Progenitor cell of endocrine pancreas (in vitro differentiated cells): ENCODE measurements around the gene COG4. TPM values are rescaled to one million over a fixed set of nuclear protein-coding genes. Genes with fewer than 3 reads are reported as not detected.

Experiments used
- DNase-seq: peaks from one replicate; pipeline ENCODE4 v3.0.0; 2021; ENCODE audit warnings: low spot score; ENCODE audit not compliant: unreplicated experiment
- H3K27ac Mint-ChIP-seq: 2 replicates; pipeline ENCODE4 v1.8.0; 2021; ENCODE audit warnings: mild to moderate bottlenecking, moderate library complexity, mixed read lengths
- H3K27me3 Mint-ChIP-seq: 2 replicates; pipeline ENCODE4 v1.8.0; 2021; ENCODE audit warnings: mixed read lengths
- H3K36me3 Mint-ChIP-seq: 2 replicates; pipeline ENCODE4 v1.8.0; 2022; ENCODE audit warnings: mixed read lengths; ENCODE audit not compliant: insufficient read depth
- H3K4me1 Mint-ChIP-seq: 2 replicates; pipeline ENCODE4 v1.8.0; 2021; ENCODE audit warnings: low read depth, mixed read lengths
- H3K4me3 Mint-ChIP-seq: 2 replicates; pipeline ENCODE4 v1.8.0; 2021; ENCODE audit warnings: low read depth, mild to moderate bottlenecking, moderate library complexity, mixed read lengths
- H3K9me3 Mint-ChIP-seq: 2 replicates; pipeline ENCODE4 v1.8.0; 2021; ENCODE audit warnings: low read depth, mixed read lengths
- CTCF ChIP-seq: fragments of 200-600 bp; sonication (generic); IDR thresholded peaks from one replicate; pipeline ENCODE4 v1.5.0; 2021; ENCODE audit warnings: antibody characterized with exemption, mild to moderate bottlenecking; ENCODE audit not compliant: unreplicated experiment
- total RNA-seq: library from RNA; stranded (reverse); gene quantifications from 2 replicates; pipeline ENCODE4 v1.2.1, GENCODE V29; 2021

COG4 gene
- total RNA-seq, 1 donor from 2014 or later, result 75.9 TPM

DNA sequence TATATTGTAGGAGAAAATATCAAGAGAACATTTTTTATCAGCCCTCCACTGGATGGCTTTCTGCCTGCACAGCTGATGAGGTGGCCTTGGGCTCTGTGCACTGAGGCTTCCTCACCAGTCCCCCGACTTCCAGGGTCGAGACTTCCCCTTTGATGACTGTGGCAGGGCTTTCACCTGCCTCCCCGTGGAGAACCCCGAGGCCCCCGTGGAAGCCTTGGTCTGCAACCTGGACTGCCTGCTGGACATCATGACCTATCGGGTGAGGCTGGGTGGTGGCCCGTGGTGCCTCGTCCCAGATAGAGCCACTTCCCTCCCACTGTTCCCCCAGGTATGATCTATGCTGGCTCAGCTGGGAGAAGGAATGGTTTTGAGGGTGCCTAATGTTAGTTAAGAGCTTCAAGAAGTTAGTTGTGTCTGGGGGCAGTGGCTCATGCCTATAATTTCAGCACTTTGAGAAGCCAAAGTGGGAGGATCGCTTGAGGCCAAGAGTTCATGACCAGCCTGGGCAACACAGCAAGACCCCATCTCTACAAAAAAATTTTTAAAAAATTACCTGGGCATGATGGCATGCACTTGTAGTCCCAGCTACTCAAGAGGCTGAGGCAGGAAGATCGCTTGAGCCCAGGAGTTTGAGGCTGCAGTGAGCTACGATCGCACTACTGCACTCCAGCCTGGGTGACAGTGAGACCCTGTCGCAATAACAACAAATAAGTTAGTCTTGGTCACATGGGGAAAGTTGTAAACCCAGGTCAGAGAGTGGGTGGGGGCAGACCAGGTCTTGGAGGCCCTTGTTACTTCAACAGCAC lies 57.2 kb downstream of the COG4 start:
- H3K4me1 Mint-ChIP-seq, result peaks cover 2% of the 10 kb centered on the region
- H3K27me3 Mint-ChIP-seq, result no peaks in the 10 kb centered on the region
- no peak overlapping the region for H3K4me3 Mint-ChIP-seq
- no peak for DNase-seq
- peak overlapping the region; percentile 42 for H3K27ac Mint-ChIP-seq
- no peaks in the 10 kb centered on the region for H3K36me3 Mint-ChIP-seq
- H3K9me3 Mint-ChIP-seq, result no peaks in the 10 kb centered on the region
- no peak for TF ChIP-seq CTCF

DNA sequence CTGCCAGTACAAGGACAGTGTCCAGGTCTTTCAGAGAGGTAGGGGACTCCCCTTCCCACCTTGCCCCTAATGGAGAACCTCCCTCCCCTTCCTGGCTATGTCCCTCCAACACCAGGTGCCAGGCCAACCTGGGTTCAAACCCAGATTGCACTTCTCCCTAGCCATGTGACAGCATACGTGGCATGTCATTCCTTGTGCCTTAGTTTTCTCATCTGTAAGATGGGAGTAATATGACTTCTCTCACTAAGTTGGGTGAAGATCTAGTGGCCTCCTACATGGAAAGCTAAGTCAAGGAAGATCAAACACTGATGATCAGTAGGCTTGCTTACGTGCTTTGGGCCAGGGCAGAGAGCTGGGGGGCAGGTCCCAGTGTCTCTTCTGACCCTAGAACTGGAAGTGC lies 60.1 kb downstream of the COG4 start:
- no peaks in the 10 kb centered on the region for H3K36me3 Mint-ChIP-seq
- no peaks in the 10 kb centered on the region for H3K9me3 Mint-ChIP-seq
- H3K27me3 Mint-ChIP-seq, result no peaks in the 10 kb centered on the region
- H3K4me1 Mint-ChIP-seq, result no peaks in the 10 kb centered on the region
- no peak for DNase-seq
- H3K27ac Mint-ChIP-seq, result peak overlapping the region; percentile 42
- TF ChIP-seq CTCF, result no peak
- no peak overlapping the region for H3K4me3 Mint-ChIP-seq

DNA sequence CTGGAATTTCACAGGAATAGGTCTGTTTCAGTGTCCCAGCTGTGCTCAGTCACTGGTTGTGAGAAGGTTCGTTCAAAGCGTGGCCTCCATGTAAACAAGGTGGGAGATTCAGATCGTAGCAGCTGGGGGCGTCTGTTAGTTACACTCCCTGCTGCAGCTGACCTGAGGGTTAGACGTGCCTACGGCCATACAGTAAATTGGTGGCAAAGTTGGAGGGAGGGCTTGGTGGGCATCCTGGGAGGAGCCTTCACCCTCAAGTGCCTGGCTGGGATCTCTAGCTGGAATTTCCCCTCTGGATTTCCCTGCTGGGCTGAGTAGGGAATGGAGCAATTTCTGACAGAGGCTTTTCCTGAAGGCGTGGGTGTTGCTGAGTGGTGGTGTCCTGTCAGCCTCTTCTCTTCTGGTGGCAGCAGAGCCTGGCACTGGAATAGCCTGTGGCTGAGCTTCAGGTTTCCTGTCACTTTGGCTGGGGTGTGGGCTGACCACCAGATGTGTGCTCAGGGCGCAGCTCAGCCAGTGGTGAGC lies 62.6 kb downstream of the COG4 start:
- no peak overlapping the region for H3K27ac Mint-ChIP-seq
- DNase-seq, result no peak

DNA sequence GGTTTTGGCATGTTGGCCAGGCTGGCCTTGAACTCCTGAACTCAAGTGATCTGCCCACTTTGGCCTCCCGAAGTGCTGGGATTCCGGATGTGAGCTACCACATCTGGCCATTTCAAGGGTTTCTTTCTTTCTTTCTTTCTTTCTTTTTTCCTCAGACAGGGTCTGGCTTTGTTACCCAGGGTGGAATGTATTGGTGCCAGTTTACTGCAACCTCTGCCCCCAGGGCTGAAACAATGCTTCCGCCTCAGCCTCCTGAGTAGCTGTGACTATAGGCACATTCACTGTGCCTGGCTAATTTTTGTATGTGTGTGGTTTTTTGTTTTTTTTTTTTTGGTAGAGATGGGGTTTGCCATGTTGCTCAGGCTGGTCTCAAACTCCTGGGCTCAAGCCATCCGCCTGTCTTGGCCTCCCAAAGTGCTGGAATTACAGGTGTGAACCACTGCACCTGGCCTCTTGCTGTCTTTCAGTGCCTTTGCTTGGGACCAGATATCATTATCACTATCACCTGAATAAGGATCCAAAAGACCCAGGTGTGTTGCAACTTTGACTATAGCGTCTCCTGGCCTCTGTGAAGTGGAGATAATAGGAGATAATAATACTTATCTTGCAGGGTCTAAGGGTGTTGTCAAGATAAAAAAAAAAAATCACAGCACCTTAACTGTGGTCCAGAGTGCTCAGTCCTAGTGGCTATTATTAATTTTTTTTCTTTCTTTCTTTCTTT lies 65.7 kb downstream of the COG4 start:
- H3K4me1 Mint-ChIP-seq, result peaks cover 8% of the 10 kb centered on the region
- no peak for DNase-seq
- no peaks in the 10 kb centered on the region for H3K9me3 Mint-ChIP-seq
- H3K36me3 Mint-ChIP-seq, result no peaks in the 10 kb centered on the region
- H3K27ac Mint-ChIP-seq, result no peak overlapping the region
- no peak for TF ChIP-seq CTCF
- H3K27me3 Mint-ChIP-seq, result no peaks in the 10 kb centered on the region
- H3K4me3 Mint-ChIP-seq, result no peak overlapping the region

More for the DNA sequence above, 62.6 kb downstream of the COG4 start:
- H3K4me3 Mint-ChIP-seq, result no peak overlapping the region
- H3K9me3 Mint-ChIP-seq, result no peaks in the 10 kb centered on the region
- H3K4me1 Mint-ChIP-seq, result no peaks in the 10 kb centered on the region
- no peak for TF ChIP-seq CTCF
- no peaks in the 10 kb centered on the region for H3K36me3 Mint-ChIP-seq
- H3K27me3 Mint-ChIP-seq, result no peaks in the 10 kb centered on the region

- peak overlapping the region; percentile 37 for H3K4me3 Mint-ChIP-seq
- no peaks in the 10 kb centered on the region for H3K9me3 Mint-ChIP-seq
- no peak for TF ChIP-seq CTCF
- H3K36me3 Mint-ChIP-seq, result no peaks in the 10 kb centered on the region
- H3K27me3 Mint-ChIP-seq, result no peaks in the 10 kb centered on the region
- DNase-seq, result no peak
- no peak overlapping the region for H3K27ac Mint-ChIP-seq
- H3K4me1 Mint-ChIP-seq, result peaks cover 8% of the 10 kb centered on the region
Measured at GRCh38 chr16:70455910-70456309, 67.4 kb downstream of the COG4 start.
